ENCODE results near the gene CAMTA1.
"Not testable (repeated sequence)": the region's sequence is repeated elsewhere in the genome, so short reads cannot be mapped to it uniquely, and the experiment has no call there.

Gene CAMTA1

DNA sequence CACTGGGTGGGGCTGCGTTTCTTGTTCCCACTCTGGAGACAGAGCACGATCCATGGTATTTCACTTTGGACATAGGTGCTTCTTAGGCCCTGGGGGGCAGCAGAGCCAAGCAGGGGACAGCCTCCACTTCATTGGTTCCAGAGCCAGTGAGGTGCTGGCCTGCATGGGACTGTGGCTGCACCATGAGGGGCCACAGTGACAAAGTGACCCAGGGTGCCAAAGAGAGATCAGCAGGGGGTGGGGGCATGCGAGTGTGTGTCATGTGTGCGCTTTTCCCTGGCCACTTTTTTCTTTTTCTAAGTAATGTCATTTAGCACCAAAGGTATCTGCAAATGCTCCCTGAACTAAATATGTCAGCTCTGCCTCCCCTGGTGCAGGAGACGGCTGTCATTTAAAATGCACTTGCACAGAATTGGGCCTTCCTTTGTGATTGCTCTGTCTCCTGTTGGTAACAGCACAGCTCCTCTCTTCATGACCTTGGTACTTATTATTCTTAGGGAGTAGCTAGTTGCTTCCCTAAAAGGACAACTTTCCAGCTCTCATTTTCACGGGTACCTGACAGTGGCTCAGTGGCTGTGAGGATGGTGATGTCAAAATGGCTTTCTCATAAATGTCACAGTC, 910.4 kb downstream of the CAMTA1 start:
- no peak for DNase-seq

DNA sequence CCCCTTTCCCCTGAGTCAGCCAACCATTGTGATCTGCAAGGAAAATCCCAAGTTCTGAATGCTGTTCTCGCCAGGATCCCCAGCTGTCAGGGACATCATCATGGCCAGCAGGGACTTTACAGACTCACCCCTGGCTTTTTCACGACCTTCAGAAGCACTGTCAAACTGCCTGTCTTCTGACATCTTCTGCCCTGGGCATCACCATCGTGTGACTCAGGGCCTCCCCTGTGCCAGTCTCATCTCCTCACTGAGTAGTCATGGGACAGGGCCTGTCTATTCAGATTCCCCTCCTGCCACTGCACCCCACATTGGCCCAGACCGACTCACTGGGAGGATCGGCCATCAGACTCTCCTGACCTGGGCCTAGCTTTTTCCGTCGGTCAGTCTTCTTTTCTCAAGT, 913.4 kb downstream of the CAMTA1 start:
- DNase-seq: no peak

DNA sequence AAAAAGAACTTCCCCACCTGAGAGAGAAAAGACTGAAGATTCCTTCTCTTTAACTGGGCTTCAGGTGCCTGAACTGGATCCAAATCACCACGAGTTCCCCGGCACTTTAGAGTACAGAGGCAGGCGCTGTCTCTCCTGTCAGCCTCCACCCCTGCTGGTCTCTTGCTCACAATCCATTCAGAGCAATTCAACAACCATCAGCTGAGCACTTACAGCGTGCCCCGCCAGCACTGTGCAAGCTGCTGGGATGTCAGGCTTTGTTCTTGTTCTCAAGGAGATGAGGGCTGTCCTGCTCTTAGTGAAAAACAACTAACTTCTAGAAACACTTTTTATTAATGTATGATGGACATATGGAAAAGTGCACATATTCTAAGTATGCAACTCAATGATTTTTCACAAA, 917.1 kb downstream of the CAMTA1 start:
- no peak for DNase-seq

DNA sequence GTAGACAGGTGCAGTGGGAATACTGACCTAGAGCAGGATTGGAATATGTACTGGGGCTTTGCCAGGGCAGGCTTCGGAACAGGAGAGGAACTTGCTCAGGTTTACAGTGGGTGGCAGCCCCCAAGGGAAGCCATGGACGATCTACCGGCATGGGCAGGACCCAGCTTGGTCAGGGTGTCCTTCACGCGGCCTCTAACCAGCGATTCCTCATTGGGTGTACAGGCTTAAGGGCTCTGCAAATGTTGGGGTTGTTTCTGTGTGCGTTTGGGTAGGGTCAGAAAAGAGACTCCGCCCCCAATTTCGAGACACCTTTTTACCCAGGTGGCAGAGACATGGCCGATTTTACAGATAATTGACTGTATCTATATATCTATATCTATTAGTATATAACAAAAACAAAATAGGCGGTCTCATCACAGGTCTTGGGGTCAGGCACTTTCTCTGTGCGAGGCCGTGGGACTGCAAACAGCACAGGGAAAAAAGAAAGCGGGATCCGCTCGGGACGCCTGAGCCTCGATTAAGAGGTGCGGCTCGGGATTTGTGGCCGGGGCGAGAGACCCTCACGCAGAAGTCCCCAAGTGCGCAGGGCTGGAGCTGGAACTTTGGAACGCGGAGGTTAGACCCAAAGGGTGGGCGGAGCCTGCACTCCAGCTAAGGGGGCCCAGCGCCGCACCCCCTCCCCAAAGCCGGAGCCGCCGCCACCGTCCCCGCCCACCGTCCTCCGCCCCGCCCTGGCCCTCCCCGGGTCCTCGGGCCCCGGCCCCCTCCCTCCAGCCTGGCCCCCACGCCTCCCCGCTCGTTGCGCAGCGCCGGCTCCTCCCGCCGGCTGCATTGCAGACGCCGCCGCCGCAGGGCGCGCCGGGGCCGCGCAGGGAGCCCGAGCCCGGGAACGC, 918.3 kb downstream of the CAMTA1 start:
- DNase-seq: peak; percentile 66

DNA sequence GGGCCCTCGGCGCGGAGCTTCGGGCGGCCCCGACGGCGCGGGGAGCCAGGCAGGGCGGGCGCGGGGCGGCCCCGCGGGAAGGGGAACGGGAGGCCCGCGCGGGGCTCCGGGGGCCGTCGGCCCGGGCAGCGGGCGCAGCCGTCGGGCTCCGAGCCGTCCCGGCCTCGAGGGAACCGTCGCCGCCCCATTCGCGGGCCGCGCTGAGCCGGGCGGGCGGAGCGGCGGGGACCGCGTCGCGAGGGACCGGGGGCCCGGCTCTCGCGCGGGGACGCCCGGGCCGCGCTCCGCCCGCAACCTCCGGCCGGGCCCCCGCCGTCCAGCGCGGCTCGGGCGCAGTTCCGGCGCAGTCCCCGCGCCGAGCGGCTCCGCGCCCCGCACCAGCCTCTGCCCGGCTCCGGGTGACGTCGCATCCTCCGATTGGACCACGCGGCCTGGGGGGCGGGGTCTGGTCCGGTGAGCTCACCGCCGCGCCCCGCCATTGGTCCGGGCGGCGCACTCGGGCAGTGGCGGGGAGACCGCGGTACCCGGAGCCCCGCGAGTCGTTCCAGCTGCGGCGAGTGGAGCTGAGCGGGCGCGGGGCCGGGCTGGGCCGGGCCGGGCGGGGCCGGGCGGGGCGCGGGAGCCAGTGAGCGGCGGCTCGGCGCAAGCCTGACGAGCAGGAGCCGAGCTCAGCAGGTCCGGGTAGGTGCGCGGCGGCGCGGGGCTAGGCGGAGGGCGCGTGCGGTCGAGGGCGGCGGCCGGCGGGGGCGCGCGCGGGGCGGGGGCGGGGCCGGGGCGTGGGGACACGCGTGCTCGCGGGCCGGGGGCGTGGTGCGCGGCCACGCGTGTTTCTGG, 919.2 kb downstream of the CAMTA1 start:
- peak; percentile 97 for DNase-seq

DNA sequence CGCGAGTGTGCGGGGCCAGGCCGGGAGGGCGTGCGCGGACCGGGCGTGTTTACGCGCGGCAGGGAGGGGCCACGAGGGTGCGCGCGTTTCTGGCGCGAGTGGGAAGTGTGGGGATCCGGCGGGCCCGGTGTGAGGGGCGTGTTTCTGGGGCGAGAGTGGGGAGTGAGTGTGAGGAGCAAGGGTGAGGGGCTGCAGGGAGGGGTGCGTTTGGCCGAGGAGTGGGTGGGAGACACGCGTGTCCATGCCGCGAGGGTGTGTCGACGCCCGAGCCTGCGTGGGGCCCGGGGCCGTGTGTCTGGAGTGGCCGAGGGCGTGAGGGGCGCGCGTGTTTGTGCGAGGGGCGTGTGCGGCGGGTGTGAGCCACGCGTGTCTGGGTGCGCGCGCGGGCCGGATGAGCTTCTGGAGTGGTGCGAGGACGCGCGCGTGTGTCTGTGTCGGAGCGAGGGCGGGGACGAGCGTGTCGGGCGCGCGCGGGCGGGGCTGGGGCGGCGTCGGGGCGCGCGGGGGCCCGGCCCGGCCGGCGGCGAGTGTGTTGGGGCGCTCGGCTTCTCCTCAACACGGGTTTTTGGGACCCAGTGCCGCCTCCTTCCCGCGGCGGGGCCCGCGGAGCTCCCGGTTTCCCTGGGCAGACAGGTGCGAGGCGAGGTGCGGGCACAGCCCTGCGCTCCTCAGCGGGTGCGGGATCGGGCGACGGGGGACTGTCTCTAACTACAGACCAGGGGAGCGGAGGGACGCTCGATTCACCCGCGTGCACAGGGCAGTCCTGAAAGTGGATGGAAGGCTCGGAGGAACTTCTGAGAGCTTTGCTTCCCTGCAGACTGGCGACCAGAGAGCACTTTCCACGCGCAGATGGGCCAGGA, 920.0 kb downstream of the CAMTA1 start:
- DNase-seq: no peak

DNA sequence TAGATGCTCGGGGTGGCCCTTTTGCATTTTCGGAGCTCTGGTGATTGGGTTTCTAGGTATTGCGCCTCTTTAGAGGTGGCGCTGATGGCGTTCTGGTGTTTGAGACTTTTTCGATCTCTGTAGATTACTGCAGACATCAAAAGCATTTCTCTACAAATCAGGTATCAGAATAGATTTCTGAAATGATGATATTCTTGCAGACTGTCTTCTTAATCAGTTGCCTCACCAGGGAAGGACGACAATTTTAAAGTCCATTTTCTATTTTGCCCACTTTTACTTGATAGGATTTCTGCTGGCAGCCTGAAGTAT, 920.6 kb downstream of the CAMTA1 start:
- no peak for DNase-seq

DNA sequence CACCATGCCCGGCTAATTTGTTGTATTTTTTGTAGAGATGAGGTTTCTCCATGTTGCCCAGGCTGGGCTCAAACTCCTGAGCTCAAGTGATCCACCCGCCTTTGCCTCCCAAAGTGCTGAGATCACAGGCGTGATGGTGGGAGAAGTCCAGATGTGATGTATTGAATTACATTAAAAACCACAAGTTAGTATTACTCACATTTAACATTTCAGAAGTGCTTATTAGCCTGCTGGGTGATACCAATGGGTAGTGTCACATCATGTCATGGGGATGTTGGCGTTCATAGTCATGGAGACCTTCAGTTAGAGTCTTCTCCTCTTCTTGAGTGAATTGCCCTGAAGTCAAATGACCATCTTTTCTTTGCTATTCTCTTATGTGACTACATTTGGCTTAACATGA, 922.3 kb downstream of the CAMTA1 start:
- no peak for DNase-seq

DNA sequence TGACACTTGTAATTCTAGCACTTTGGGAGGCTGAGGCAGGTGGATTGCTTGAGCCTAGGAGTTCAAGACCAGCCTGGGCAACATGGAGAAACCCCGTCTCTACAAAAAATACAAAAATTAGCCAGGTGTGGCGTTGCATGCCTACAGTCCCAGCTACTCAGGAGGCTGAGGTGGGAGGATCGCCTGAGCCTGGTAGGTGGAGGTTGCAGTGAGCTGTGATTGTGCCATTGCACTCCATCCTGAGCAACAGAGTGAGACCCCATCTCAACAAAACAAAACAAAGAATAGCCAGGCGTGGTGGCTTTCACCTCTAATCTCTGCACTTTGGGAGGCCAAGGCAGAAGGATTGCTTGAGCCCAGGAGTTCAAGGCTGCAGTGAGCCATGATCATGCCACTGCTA, 922.8 kb downstream of the CAMTA1 start:
- DNase-seq: not testable (repeated sequence)

DNA sequence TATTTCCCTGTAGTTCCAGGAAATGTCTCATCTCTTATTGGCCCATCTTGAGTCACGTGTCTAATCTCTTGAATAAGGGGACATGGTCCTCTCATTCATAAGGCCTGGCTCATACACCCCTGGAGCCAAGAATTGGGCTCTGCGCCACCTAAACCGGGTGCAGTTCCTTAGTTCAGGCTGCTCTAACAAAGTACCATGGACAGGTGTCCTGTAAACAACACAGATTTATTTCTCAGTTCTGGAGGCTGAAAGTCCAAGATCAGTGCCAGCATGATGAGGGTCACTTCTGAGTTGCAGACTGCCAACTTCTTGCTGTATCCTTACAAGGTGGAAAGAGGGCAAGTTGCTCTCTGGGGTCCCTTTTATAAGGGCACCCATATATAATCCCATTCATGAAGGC, 925.6 kb downstream of the CAMTA1 start:
- no peak for DNase-seq

DNA sequence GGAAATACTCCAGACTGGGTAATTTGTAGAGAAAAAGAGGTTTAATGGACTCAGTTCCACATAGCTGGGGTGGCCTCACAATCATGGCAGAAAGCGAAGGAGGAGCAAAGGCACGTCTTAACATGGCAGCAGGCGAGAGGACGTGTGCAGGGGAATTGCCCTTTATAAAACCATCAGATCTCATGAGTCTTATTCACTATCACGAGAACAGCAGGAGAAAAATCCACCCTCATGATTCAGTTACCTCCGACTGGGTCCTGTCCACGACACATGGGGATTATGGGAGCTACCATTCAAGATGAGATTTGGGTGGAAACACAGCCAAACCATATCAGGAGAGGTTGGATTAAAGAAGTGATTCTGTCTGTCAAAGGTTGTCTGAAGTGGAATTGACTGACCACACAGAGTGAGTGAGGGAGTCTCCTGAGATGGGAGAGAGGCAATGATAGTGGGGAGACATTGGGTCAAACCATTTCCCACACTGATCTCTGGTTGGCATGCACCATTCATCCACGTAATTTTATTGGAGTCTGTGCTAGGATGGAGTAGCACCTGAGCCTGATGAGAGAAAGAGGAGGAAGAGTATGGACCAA, 927.6 kb downstream of the CAMTA1 start:
- DNase-seq: no peak

DNA sequence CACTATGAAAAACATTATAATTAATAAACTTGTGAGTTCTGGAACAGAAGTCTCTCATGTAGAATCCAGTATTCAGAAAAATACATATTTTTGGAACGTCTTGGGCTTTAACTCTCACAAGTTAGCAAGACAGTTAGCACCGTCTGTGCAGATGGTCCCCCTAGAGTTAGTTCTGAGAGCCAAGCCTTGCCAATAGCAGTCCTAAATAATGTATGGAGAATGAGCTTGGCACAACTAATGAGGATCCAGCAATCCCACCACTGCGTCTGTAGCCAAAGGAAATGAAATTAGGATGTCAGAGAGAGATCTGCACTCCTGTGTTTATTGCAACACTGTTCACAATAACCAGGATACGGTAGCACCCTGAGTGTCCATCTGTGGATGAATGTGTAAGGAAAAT, 931.3 kb downstream of the CAMTA1 start:
- no peak for DNase-seq

DNA sequence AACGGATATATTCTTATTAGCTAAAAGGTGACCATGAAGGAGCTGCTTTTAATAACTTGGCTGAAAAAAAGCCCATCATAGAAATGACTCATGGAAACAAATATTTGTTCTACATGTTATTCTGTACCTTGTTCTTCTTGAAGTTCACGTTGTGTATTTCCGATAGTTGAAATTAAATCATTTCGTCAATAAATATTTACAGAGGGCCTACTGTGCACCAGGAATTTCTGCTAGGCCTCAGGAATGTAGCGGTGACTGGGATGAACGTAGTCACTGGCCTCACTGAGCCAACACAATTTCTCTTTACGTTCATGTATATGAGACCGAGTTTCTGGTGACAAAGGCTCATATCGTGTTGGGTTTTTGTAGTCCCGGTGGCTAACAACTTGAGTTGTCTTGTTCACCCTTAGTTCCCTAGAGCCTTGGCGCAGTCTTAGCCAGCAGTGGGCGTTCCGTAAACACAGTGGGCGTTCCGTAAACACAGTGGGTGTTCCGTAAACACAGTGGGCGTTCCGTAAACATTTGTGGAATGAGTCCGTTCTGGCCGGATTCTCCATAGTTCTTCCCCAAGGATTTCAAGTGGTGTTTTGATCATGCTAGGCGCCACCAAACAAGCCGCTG, 932.6 kb downstream of the CAMTA1 start:
- DNase-seq: no peak

DNA sequence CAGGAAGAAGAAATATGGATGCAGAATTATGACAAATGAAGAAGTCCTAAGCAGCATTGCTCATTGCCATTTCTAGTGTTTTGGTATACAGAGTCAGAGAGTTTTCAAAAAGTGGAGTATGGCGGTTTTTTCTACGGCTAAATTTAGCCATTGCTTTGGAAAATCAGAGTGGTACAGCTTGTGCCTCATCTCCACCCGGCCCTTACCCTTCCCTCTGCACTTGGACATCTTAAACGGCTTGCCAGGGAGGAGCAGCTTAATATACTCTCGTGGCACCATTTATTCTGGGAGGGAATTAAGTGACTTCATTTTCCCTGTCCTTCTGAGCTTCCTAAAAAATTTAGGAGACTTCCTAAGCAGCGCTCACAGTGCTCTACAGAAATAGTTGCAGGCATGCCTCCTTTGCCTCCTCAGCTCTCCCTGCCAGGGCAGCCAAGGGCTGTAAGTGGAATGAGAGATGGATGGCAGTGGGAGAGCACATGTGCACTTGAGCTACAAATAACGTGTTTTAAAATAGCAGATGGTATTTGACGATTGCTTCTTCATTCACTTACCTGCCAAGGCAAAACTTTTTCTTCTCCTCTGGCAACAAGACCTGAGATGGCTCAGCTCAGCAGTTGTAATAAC, 934.3 kb downstream of the CAMTA1 start:
- no peak for DNase-seq

DNA sequence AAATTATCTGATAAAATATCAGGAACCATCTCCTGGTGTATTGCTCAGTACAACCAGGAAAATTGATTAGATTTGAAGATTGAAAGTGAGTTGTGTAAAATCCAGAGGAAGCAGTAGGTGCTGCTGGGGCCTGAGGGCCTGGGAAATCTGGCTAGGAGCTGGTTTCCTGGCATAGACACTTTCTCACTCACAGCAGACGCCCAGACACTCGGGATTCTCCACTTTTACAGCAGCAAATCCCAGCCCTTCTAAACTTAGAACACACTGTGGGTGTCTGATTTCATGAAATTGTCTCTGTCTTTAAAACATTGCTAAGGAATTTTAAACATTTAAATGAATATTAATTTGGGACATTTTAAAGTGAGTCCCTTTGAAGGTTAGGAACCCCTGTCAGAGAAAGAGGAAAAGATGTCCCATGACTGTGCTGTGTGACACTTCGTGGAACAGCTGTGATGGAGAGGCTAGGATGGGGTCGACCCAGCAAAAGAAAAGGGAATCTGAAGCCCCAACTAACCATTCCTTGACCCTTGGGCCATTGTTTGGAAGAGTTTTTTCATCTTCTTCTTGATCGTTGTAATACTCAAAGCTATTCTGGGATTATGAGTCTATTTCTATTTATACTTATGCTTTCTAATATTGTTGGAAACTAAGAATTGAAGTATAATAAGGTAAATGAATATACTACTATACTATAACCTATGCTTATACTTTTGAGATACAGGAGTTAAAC, 936.9 kb downstream of the CAMTA1 start:
- no peak for DNase-seq

DNA sequence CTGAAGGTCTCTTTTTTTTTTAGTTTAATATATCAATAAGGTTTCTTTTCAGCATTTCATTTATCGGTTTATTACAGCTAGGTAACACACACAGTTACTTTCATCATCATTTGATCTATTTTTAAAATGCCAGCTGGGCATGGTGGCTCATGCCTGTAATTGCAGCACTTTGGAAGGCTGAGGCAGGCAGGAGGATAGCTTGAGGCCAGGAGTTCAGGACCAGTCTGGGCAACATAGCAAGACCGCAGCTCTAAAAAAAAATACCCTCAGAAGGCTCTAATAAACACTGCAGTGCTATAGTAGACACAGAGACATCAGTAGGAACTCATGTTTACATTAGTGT, 937.4 kb downstream of the CAMTA1 start:
- DNase-seq: no peak

DNA sequence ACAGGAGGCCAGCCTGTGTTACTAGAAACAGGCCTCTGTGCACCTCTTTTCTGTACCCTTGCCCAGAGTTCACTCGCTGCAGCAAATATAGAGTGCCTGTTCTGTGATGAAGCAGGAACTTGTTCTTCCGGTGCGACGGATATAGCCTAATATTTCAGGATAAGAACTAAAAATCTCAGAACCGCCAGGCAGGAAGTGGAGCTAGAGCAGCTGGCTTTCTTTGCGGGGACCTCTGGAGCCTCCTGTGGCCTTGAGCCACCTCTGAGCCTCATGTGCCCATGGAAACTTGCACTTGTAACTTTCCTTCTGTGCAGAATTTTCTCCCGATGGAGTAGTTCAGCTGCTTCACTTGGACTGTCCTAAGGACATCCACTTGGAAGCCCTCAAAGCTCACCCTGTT, 941.4 kb downstream of the CAMTA1 start:
- no peak for DNase-seq

DNA sequence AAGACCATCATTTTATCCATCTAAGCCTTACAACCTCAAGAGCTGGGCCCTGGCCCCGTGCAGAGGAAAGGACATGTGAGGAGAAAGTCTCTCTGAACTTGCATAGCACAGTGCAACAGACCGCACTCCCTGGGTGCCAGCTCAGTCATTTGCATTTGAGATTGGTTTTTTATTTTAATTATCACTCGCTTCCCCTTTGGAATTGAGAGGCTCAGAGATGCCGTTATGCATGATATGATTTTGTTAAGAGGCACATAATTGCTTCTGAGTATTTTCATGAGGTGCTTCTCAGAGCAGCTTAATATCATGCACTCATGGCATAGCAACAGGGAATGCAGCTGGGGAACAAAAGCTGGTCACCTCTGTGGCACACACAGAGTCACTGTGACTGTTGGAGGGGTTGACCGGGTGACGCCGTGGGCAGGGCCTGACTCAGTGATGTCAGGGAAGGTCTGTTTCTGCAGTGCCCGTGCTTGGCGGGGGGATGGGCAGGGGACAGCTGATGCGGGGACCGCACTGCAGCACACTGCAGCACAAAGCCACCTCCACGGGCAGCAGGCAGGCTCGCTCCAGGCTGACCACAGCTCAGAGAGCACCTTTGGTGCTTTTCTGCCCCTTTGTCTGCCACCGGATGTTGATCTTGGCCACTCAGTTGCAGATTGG, 942.7 kb downstream of the CAMTA1 start:
- DNase-seq: no peak

DNA sequence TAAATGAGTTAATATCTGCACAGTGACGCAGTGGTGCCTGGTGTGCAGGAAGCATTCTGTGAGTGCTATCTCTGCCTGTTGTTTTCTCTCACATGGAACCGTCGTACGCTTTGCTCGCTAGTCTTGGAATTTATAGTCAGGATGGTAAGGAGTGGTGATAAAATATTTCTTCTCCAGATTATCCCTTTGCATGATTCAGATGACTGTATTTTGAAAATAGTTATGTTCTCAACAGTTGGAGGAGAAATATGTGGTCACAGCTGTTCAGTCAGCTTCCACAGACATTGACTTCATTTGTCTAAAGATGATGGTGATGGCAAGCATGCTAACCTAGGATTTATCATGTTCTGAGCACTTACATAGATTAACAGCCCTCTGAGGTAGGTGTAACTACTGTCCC, 944.5 kb downstream of the CAMTA1 start:
- DNase-seq: peak; percentile 15

DNA sequence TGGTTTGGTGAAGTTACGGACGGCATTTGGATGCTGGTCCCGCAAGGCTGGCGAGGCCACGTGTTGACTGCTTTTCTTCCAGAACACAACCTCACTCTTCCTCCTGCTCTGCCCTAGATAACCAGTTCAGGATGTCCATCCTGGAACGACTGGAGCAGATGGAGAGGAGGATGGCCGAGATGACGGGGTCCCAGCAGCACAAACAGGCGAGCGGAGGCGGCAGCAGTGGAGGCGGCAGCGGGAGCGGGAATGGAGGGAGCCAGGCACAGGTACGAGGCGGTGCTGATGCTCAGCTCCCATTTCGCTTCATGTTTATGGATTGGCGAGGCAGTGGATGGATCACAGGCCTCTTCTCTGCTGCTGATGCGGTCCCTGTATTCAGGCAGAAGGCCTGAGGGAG, 947.1 kb downstream of the CAMTA1 start:
- peak; percentile 29 for DNase-seq
